Spinal cord (tissue), 10 donors: Measurements from ENCODE around the gene SLCO1B1. TPM values are rescaled to one million over a fixed set of nuclear protein-coding genes. Genes with fewer than 3 reads are reported as not detected.

Experiments used
- DNase-seq, 6 donors: peaks; one replicate each; pipeline versions ENCODE4 v3.0.0 to v3.0.0-alpha.2; 2013 to 2015; ENCODE audit warnings: low spot score in 6 of 6, low read depth in 4 of 6
- H3K27ac ChIP-seq: one replicate; pipeline ENCODE4 v1.5.1; 2013; ENCODE audit warnings: low read depth, low read length, control low read depth
- H3K27me3 ChIP-seq: one replicate; pipeline ENCODE4 v1.6.1; 2013; ENCODE audit warnings: low read length; ENCODE audit not compliant: control insufficient read depth, insufficient read depth
- H3K36me3 ChIP-seq: one replicate; pipeline ENCODE4 v1.6.1; 2013; ENCODE audit warnings: low read length; ENCODE audit not compliant: control insufficient read depth, insufficient read depth
- H3K4me1 ChIP-seq: one replicate; pipeline ENCODE4 v1.6.1; 2013; ENCODE audit warnings: low read length; ENCODE audit not compliant: control insufficient read depth, insufficient read depth
- H3K4me3 ChIP-seq: one replicate; pipeline ENCODE4 v1.5.1; 2013; ENCODE audit warnings: low read depth, low read length, control low read depth
- H3K9me3 ChIP-seq: one replicate; pipeline ENCODE4 v1.6.1; 2013; ENCODE audit warnings: low read length; ENCODE audit not compliant: control insufficient read depth, insufficient read depth
- WGBS: methylation state at CpG from one replicate; pipeline ENCODE4 v1.1.5; 2013; ENCODE audit warnings: missing lambda C conversion rate; ENCODE audit not compliant: insufficient coverage; 5-methylcytosine and 5-hydroxymethylcytosine counted together
- polyA plus RNA-seq, 2 donors: library from polyadenylated mRNA; unstranded; fragments of 120-200 nt; gene quantifications; one replicate each; pipeline ENCODE4 v1.2.1, GENCODE V29; 2013; ENCODE audit not compliant: insufficient read length in 2 of 2
- total RNA-seq, 2 donors: library from RNA; depleted of rRNA in 1 of 2; stranded (reverse); fragments of 120-200 nt in 1 of 2; fragments of >200 nt in 1 of 2; gene quantifications; one replicate each; pipeline versions ENCODE4 v1.2.3 to v1.2.4, GENCODE V29; 2013 to 2014
- donor health status: healthy.

The SLCO1B1 gene
- total and polyA plus RNA-seq, 4 donors, result 0.06 TPM; not detected in 3

- Histone ChIP-seq H3K4me3 (no peak overlapping the region), H3K9me3 (no peaks in the 10 kb centered on the region), H3K27ac (no peak overlapping the region), H3K27me3 (no peaks in the 10 kb centered on the region), H3K4me1 (no peaks in the 10 kb centered on the region), H3K36me3 (no peaks in the 10 kb centered on the region)
- WGBS, result no CpG with 5 or more reads among the region's 3 CpGs
- DNase-seq, result no peak
Observed at GRCh38 chr12:21257172-21257571, 126.2 kb downstream of the SLCO1B1 start.

GRCh38 chr12:21264232-21264631 is 133.2 kb downstream of the SLCO1B1 start:
- Histone ChIP-seq H3K36me3 (no peaks in the 10 kb centered on the region), H3K27me3 (no peaks in the 10 kb centered on the region), H3K4me3 (no peak overlapping the region), H3K9me3 (peaks cover 3% of the 10 kb centered on the region), H3K27ac (no peak overlapping the region), H3K4me1 (no peaks in the 10 kb centered on the region)
- no peak for DNase-seq

GRCh38 chr12:21265932-21266331 is 134.9 kb downstream of the SLCO1B1 start:
- H3K27me3 ChIP-seq, result no peaks in the 10 kb centered on the region
- H3K36me3 ChIP-seq, result no peaks in the 10 kb centered on the region
- H3K27ac ChIP-seq, result no peak overlapping the region
- no peak for DNase-seq
- WGBS, result no CpG with 5 or more reads among the region's 4 CpGs
- no peaks in the 10 kb centered on the region for H3K4me1 ChIP-seq
- H3K9me3 ChIP-seq, result peaks cover 3% of the 10 kb centered on the region
- H3K4me3 ChIP-seq, result no peak overlapping the region

- DNase-seq, result no peak
- Histone ChIP-seq H3K36me3 (no peaks in the 10 kb centered on the region), H3K4me3 (no peak overlapping the region), H3K27ac (no peak overlapping the region), H3K27me3 (no peaks in the 10 kb centered on the region), H3K9me3 (no peaks in the 10 kb centered on the region), H3K4me1 (no peaks in the 10 kb centered on the region)
- WGBS, result 81% methylated on average over 2 of the region's 2 CpGs
Observed at GRCh38 chr12:21276826-21277225, 145.8 kb downstream of the SLCO1B1 start.

Other genes starting within 250 kb of the SLCO1B1 start
- 10 to 100 TPM in 1 of 2 donors, 1 to 10 TPM in 1; 9.4 to 25.8 TPM for gene SLCO1A2, start 203.7 kb downstream of the SLCO1B1 start, total RNA-seq
- gene SLCO1A2, start 203.7 kb downstream of the SLCO1B1 start, polyA plus RNA-seq, result 10 to 100 TPM; 10.8 to 14.5 TPM
- not detected for gene IAPP, start 241.7 kb downstream of the SLCO1B1 start, total RNA-seq
- gene IAPP, start 241.7 kb downstream of the SLCO1B1 start, polyA plus RNA-seq, result under 1 TPM; 0.24 to 0.30 TPM